SIG-M5 (cell line): ENCODE measurements around the gene GTF3A.
"Not testable (repeated sequence)": the region's sequence is repeated elsewhere in the genome, so short reads cannot be mapped to it uniquely, and the experiment has no call there.

Experiments used
- DNase-seq: peaks from one replicate; lab custom pipeline; 2025; lab: John Stamatoyannopoulos, UW

The GTF3A gene

GRCh38 chr13:27424246-27425157 lies at the start of gene GTF3A:
Gene GTF3A (plus strand): TSS chr13:27424619.
- peak; percentile 31 for DNase-seq

DNA sequence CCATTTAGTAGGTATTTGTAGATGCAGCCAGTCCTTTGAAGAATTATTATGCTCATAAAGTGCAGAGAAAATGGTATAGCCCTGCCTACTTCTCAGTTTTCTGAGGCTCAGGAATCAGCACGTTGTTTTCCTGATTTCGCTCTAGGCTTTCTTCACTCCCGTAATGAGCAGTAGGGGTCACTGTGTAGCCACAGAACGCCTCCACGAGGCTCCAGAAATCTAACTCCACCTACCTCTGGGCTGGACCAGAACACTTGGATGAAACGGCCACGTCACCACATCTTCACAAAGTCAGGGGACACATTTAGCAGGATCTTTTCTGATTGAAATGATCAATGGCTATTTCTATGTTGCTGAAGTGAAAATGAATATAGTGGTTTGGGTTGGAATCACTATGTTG lies 49.8 kb upstream of the GTF3A start:
- no peak for DNase-seq

GRCh38 chr13:27375686-27376326 lies 48.6 kb upstream of the GTF3A start:
- no peak for DNase-seq

DNA sequence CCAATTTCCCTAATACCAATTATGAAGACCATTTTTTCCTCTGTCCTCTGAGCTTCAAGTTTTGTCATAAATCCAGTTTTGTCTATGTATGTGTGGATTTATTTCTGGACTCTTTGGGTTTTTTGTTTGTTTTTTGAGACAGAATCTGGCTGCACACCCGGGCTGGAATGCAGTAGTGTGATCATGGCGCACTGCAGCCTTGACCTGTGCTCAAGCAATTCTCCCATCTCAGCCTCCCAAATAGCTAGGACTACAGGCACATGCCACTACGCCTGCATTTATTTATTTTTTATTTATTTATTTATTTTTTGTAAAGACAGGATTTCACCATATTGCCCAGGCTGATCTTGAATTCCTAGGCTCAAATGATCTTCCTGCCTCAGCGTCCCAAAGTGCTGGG lies 45.3 kb upstream of the GTF3A start:
- no peak for DNase-seq

GRCh38 chr13:27379694-27380641 lies 44.5 kb upstream of the GTF3A start:
- no peak for DNase-seq

- no peak for DNase-seq
These were observed 42.8 kb upstream of the GTF3A start for GRCh38 chr13:27381601-27382000.

GRCh38 chr13:27383104-27383921 lies 41.1 kb upstream of the GTF3A start:
- DNase-seq: no peak

DNA sequence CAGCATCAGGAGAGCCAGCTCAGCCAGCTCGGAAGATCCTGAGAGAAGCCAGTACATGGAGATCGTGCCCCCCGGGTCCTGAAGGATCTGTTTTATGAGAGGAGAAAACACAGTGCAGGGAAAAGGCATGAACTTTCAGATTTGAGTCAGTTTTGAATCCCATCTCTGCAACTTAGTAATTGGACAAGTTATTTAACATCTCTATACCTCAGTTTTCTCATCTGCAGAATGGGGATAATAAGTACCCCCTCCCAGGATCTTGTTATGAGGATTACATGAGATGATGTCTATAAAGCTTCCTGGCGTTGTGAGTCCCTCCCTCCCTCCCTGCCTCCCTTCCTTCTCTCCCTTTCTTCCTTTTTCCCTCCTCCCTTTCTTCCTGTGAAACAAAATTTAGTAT lies 40.1 kb upstream of the GTF3A start:
- no peak for DNase-seq

DNA sequence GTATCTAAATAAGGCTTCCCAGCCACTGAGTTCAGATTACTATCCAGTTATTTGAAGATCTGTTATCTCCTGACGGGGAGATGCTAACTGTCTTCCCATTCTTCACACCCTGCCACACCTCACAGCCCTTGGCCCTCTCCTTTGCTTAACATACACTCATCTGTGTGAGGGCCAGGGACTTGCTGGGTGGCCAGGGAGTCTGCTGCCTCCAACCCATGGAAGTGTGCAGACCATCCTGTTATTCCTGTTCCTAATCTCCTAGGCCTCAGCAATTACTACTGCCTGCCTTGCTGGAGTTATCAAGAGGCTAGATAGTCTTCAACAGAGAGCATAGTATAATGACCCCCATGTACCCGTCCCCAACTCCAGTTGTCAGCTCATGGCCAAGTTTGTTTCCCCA lies 36.2 kb upstream of the GTF3A start:
- DNase-seq: no peak

DNA sequence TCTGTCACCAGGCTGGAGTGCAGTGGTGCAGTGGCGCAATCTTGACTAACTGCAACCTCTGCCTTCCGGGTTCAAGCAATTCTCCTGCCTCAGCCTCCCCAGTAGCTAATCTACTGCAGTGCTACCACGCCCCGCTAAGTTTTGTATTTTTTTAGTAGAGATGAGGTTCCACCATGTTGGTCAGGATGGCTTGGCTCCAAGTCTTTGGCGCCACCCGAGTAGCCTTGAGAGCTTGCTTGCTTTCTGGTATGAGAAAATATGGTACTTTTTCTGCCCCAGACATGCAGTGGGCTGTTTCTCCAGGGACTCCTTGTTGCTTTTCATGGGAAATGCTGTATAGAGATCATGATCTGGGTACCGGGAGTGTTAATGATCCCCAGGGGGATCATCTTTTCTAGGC lies 34.5 kb upstream of the GTF3A start:
- DNase-seq: no peak

DNA sequence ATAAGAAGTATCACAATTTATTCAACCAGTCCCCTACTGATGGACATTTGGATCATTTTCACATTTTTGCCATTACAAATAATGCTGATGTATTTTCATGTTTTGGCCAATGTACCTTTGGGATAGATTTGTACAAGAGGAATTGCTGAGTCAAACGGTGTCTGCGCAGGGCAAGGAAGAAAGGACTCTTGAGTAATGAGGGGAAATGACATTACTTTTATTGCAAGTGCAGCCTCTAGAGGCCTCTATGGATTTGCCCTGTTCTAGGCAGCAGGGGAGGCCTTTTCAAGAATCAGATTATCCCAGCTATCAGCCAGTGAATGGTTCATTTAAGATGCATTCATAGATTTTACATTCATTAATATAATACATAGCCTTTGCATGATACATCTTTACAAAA lies 32.9 kb upstream of the GTF3A start:
- no peak for DNase-seq

DNA sequence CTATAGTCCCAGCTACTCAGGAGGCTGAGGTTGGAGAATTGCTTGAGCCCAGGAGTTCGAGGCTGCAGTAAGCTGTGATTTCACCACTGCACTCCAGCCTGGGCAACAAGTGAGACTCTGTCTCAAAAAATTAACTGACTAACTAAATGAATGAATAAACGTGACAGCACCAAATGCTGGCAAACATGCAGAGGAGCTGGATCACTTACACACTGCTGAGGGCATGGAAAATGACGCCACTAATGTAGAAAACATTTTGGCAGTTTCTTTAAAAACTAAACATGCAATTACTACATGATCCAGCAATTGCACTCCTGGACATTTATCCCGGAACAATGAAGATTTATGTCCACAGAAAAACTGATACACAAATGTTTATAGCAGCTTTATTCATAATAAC lies 31.3 kb upstream of the GTF3A start:
- no peak for DNase-seq

GRCh38 chr13:27395007-27395510 lies 29.4 kb upstream of the GTF3A start:
- DNase-seq: no peak

- DNase-seq: no peak
These were observed 28.1 kb upstream of the GTF3A start for GRCh38 chr13:27396252-27396846.

DNA sequence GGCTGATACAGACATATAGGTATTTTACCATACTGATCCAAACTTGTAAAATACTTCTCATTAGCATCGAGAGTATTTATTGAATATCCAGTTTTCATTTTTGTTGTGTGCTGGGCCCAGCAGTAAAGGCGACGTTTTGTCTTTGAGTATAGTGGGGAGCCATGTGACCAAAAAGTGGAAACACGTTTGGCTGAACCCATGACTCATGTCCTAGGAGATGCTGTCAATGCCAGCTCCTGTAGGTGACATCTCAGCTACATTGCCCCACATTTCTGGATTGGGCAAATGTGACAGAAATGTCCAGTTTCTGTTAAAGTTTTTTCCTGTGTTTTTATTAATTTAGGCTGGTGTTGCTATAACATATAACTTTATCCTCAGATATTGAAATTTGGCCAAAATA lies 26.1 kb upstream of the GTF3A start:
- no peak for DNase-seq

DNA sequence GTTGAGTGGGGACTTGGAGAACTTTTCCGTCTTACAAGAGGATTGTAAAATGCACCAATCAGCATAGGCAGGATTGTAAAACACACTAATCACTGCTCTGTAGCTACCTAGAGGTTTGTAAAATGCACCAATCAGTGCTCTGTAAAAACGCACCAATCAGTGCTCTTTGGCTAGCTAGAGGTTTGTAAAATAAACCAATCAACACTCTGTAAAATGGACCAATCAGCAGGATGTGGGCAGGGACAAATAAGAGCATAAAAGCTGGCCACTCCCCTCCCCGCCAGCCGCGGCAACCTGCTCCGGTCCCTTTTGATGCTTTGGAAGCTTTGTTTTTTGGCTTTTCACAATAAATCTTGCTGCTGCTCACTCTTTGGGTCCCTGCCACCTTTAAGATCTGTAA lies 24.0 kb upstream of the GTF3A start:
- DNase-seq: not testable (repeated sequence)

GRCh38 chr13:27401210-27401609 lies 23.2 kb upstream of the GTF3A start:
- DNase-seq: peak; percentile 27

- no peak for DNase-seq
These were observed 21.2 kb upstream of the GTF3A start for GRCh38 chr13:27403203-27403678.

DNA sequence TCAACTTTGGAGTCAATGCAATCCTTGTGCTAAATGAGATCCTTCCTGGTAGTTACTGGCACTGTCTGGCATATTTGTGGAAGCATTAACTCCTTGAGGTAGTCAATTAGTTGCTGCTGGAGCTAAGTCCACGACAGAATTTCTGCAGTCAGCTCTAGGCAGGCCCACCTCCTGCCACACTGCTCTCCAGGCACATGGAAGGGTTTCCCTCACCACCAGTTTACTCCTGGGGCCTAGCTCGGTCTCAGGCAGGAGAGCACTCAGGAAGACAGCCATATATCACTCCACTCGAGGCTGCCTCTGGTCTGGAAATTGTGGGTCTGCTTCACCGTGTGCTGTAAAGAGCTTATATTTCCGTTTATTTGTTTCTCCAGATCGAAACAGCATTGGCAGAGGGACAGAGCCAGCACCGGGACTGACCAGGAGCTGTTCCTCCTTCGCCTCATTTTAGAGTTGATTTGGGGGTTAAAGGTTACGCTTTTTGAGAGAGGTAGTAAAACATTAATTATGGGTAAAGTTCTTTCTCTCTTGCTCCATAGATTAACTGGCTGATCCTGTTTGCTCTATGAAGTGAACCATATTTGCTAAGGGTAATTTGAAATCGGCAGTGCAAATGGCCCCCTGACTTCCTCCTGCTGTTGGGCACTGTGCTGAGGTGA lies 20.6 kb upstream of the GTF3A start:
- DNase-seq: no peak

DNA sequence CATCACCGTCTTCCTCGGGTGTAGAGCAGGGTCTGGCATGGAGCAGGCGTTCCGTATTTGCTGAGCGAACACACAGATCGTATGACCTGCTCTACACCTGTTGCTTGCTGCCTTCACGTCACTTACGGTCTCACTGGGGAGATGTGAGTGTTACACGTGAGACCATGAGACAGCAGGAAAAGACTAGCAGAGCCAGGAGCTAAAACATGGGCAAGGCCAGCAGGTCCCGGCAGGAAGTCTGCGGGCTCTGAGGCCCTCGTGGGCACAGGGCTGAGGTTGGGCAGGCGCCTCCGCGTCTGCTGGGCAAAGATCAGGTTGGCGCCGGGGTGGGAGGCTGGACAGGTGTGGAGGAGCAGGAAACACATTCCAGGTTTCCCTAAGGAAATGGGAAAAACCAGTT lies 19.7 kb upstream of the GTF3A start:
- no peak for DNase-seq
